Muscle of back (tissue), 11 donors: ENCODE data around the gene COBL. TPM values are rescaled to one million over a fixed set of nuclear protein-coding genes. Genes with fewer than 3 reads are reported as not detected.
A peak's percentile ranks its signal among the peaks of the same experiment; 100 is the strongest.

Source experiments
- DNase-seq, 3 donors: peaks; one replicate each; pipeline versions ENCODE4 v3.0.0 to v3.0.0-alpha.2; 2013
- polyA plus RNA-seq, 10 donors: library from polyadenylated mRNA; unstranded; fragments of 120-200 nt; gene quantifications; one replicate each; pipeline ENCODE4 v1.2.1, GENCODE V29; 2013; ENCODE audit not compliant: insufficient read length in 10 of 10

Gene COBL
- polyA plus RNA-seq, 10 donors: 58.7 to 140 (median 97.2) TPM

GRCh38 chr7:51081270-51081890 is 235.2 kb downstream of the COBL start:
- no peak for DNase-seq

DNA sequence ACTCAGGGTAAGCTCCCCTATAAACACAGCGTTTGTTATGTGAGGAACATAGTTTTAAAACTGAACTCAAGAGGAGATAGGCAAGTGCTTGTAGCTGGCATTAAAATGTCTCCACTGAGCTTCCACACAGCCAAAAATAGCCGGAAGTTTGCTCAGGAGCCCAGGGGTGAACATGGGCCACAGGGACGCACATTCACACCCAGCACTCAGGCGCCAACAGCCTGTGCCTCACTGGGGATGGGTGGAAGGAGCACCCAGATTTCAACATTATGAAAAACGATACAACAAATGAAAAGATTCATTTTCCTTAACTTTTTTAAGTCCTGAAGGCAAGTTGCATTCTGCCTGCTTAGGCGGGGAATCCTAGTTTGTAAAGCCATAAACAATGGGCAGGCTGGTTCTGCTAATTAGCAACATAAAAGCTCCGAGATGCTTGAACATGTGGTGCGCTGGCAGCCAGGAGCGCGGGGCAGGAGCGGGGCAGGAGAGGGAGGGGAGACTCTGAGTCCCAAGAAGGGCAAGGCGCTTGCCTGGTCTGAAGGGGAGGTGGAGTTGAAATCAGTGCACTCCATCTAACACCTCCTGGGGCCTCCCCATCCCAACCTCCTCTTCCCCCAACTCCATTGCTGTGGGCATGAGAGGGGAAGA is 235.9 kb downstream of the COBL start:
- no peak for DNase-seq

DNA sequence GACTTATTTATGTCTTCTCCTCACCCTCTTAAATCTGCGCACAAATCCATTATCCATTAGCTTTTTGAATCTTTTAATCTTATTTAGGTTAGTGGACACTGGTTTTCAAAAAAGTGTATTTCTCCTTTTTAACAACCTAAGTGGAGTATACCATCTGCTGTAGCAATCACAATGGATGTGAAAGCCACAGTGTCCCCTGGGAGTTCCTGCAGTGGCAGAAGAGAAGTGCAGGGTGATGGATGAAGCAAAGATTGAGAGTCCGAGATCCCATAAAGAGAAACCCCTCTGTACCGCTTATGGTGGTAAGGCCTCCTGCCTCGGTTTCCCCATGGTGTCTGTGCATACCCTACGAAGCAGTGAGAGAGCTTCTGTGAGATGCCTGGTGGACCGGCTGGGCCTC is 236.4 kb downstream of the COBL start:
- DNase-seq: no peak

- no peak for DNase-seq
These were observed 237.1 kb downstream of the COBL start for GRCh38 chr7:51079494-51079893.

- no peak for DNase-seq
These were observed 238.0 kb downstream of the COBL start for GRCh38 chr7:51078653-51079052.

DNA sequence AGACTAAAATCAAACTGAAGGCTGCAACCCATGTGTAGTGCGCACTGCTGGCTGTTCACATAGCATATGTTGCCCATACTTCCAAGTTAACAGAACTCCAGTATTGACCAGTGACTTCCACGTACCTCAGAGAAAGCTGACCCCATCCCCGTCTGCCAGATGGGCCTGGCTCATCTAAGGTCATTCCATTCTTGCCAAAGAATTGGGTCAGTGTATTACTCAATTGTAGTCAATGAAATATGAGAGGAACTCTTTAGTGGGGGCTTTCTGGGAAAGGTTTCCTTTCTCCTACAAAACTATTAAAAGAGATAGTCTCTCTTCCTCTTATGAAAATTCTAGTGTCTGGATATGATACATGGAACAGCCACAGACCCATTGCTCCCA is 238.6 kb downstream of the COBL start:
- DNase-seq: no peak

DNA sequence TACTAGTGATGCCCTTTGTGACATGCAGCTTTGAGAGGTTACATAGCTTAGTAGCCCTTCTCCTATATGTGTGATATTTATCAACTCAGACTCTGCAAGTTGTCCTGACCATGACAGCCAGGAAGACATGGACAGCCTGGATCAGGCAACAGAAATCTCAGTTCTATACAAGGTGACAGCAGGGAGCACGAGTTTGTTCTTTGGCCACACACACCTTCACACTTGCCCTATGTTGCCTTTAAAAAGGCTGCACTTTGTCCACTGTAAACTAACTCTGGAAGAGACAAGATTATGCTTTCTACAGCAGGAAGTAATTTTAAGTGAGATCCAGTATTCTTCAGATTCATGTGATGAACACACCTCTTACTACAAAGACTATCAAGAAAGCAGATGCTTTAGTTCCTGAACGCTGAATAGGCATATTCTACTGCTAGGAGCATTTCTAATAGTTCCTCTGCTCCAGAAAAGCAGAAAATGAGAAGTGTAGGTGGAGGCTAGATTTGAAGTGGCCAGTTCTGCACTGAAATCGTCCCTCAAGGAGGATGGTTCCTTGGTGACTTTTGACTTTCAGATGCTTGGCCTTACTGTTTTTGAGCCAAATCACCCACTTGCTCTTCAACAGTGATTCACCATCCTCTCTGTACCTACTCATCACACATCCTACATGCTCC is 239.2 kb downstream of the COBL start:
- DNase-seq: no peak

- DNase-seq: no peak
These were observed 240.7 kb downstream of the COBL start for GRCh38 chr7:51075681-51076580.

- no peak for DNase-seq
These were observed 243.4 kb downstream of the COBL start for GRCh38 chr7:51073171-51073570.

DNA sequence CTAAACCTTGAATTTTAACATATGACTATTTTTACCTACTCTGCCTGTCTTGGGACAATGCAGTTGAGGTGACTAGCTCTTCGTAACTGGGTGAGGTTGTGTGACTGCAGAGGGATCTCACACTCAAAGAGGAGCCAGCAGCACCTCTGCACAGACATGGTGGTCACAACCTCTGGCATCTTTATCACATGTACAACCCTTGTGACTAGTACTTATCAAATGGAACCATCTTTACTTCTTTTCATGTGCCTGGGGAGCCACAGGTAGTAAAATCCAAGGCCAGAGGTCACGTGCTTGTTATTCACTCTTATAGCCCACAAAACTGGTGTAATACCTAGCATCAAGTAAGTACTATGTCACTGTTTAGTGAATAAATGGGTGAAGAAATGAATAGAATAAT is 244.3 kb downstream of the COBL start:
- DNase-seq: no peak

GRCh38 chr7:51071427-51071826 is 245.2 kb downstream of the COBL start:
- DNase-seq: no peak

DNA sequence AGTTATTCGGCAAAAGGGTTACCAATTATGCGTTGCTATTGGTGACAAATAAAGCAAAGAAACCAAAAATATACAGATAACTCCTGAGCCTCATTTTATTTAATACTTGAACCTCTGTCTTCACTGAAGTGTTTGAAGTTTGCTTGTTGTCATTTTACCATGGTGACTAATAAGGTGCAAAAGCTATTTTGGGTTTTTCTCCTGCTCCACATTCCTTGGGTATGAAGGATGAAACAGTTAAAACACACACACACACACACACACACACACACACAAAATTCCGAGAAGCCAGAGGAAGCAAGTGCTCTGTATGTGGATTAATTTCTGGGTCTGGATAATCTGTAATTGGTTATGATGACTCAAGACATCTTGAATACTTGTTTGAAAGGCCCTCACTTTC is 246.5 kb downstream of the COBL start:
- peak in 1 of 3 donors; percentile 15 for DNase-seq

DNA sequence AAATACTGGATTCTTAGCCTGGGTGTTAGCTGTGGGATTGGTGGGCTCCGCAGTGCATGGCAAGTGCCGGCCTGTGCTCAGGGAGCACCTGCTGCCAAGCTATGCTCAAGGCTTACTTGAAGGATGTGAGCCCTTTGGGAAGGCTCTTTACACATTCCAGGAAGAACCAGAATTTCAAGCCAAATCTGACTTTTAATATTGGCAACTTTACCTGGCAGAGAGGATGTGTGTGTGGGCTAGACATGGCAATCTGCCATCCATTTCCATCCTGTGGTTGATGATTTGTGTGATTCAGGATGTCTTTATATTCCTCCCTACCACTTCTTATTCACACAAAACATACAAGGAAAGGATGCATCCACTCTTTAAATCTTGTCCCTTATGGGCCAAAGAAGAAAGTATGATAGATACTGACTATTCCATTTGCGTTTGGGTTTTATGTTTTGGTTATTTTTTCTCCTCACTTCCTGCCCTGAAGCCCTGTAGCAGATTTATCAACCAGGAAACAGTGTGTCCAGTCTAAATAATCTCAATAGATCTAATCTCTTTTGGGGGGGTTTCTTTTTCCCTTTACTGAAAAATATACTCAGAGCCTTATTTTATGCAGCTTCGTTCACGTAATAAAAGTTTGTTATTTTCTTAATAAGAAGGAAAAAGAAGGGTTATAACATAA is 247.1 kb downstream of the COBL start:
- peak in 1 of 3 donors; percentile 15 for DNase-seq

- no peak for DNase-seq
These were observed 248.2 kb downstream of the COBL start for GRCh38 chr7:51068401-51068800.

- DNase-seq: peak; percentile 52 to 79 (median 70)
These were observed 248.9 kb downstream of the COBL start for GRCh38 chr7:51067757-51068156.

DNA sequence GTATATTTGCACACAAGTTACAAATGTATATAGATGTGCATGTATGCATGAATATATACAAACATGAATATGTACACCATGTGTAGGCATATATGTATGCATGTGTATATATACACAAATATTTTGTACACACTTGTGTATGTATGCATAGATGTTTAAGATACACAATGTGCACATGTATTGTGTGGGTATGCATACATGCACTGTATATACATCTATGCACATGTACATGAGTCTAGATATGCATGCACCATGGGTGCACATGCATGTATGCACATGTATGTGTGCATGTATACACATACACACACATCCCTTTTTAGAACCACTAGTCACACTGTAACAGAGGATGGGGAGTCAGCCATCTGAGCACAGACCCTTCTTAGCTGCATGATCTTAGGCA is 249.4 kb downstream of the COBL start:
- no peak for DNase-seq

- no peak for DNase-seq
These were observed 250.2 kb downstream of the COBL start for GRCh38 chr7:51066405-51066882.

DNA sequence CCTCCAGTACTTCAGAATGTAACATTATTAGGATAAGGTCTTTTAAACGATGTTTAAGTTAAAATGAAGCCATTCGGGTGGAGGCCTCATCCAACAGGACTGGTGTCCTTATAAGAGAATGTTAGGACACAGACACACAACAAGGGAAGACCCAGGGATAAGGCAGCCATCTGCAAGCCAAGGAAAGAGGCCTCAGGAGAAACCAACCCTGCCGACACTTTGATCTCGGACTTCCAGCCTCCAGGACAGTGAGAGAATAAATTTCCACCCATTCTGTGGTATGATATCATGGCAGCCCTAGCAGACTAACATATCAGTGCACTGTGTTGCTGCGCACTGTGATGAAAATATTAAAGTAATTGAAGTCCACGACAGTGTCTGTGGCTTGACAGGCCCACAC is 250.8 kb downstream of the COBL start:
- DNase-seq: no peak

GRCh38 chr7:51064688-51065087 is 251.9 kb downstream of the COBL start:
- DNase-seq: no peak

- no peak for DNase-seq
These were observed 254.2 kb downstream of the COBL start for GRCh38 chr7:51062222-51062987.

DNA sequence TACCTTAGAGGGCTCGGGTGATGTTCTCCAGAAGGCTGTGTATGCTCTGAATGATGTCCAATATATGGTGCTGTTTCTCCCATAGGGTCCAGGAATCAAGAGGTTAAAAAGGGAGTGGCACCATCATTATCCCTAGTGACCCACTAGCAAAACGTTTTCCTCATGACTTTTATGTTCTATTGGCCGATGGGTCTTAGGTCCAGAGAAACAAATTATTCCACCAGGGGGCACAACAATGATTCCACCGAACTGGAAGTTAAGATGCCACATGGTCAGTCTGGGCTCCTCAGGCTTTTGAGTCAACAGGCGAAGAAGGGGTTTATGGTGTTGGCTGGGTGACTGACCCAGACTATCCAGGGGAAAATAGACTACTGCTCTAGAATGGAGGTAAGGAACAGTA is 256.1 kb downstream of the COBL start:
- no peak for DNase-seq
